ENCODE results near the gene BOLA3.
"Not testable (repeated sequence)": the region's sequence is repeated elsewhere in the genome, so short reads cannot be mapped to it uniquely, and the experiment has no call there.

BOLA3 gene

GRCh38 chr2:74147727-74148456, at the start of gene BOLA3:
Gene BOLA3, minus strand, starts transcription at chr2:74147912. Its CDS starts 38 bp downstream, at chr2:74147874.
- Mint-ChIP-seq H3K4me1 (peaks cover 6% of the 10 kb centered on the region), H3K9me3 (no peaks in the 10 kb centered on the region), H3K36me3 (peaks cover 3% of the 10 kb centered on the region), H3K27me3 (no peaks in the 10 kb centered on the region), H3K4me3 (no peak within 1 kb of the TSS), H3K27ac (no peak within 1 kb of the TSS)
- DNase-seq (ENCODE audit: low spot score in 2 of 2) = peak; percentile 79 to 88
- ATAC-seq (ENCODE audit: low read depth) = peak; percentile 91

GRCh38 chr2:74197049-74197448, 49.3 kb upstream of the BOLA3 start:
- DNase-seq (ENCODE audit: low spot score in 2 of 2) = no peak
- no peak for ATAC-seq (ENCODE audit: low read depth)
- peaks cover 21% of the 10 kb centered on the region for H3K4me1 Mint-ChIP-seq
- H3K9me3 Mint-ChIP-seq = no peaks in the 10 kb centered on the region
- no peak overlapping the region for H3K27ac Mint-ChIP-seq
- no peak overlapping the region for H3K4me3 Mint-ChIP-seq
- no peaks in the 10 kb centered on the region for H3K27me3 Mint-ChIP-seq
- H3K36me3 Mint-ChIP-seq = no peaks in the 10 kb centered on the region

- H3K36me3 Mint-ChIP-seq = no peaks in the 10 kb centered on the region
- no peaks in the 10 kb centered on the region for H3K9me3 Mint-ChIP-seq
- no peak for DNase-seq (ENCODE audit: low spot score in 2 of 2)
- no peak overlapping the region for H3K4me3 Mint-ChIP-seq
- no peak overlapping the region for H3K27ac Mint-ChIP-seq
- no peaks in the 10 kb centered on the region for H3K27me3 Mint-ChIP-seq
- peaks cover 15% of the 10 kb centered on the region for H3K4me1 Mint-ChIP-seq
- no peak for ATAC-seq (ENCODE audit: low read depth)
Measured at GRCh38 chr2:74194799-74195198, 47.1 kb upstream of the BOLA3 start.

- ATAC-seq (ENCODE audit: low read depth) (no peak), DNase-seq (ENCODE audit: low spot score in 2 of 2) (no peak)
- Mint-ChIP-seq H3K27ac (no peak overlapping the region), H3K9me3 (no peaks in the 10 kb centered on the region), H3K36me3 (no peaks in the 10 kb centered on the region), H3K4me1 (peaks cover 2% of the 10 kb centered on the region), H3K27me3 (no peaks in the 10 kb centered on the region), H3K4me3 (no peak overlapping the region)
Measured at GRCh38 chr2:74191596-74192380, 44.1 kb upstream of the BOLA3 start.

- H3K4me1 Mint-ChIP-seq = peaks cover 10% of the 10 kb centered on the region
- no peak overlapping the region for H3K4me3 Mint-ChIP-seq
- no peak overlapping the region for H3K27ac Mint-ChIP-seq
- no peaks in the 10 kb centered on the region for H3K36me3 Mint-ChIP-seq
- ATAC-seq (ENCODE audit: low read depth) (no peak), DNase-seq (ENCODE audit: low spot score in 2 of 2) (no peak)
- H3K9me3 Mint-ChIP-seq = no peaks in the 10 kb centered on the region
- H3K27me3 Mint-ChIP-seq = no peaks in the 10 kb centered on the region
Measured at GRCh38 chr2:74188696-74189095, 41.0 kb upstream of the BOLA3 start.

GRCh38 chr2:74188018-74188601, 40.4 kb upstream of the BOLA3 start:
- DNase-seq (ENCODE audit: low spot score in 2 of 2) = no peak
- H3K36me3 Mint-ChIP-seq = no peaks in the 10 kb centered on the region
- no peak overlapping the region for H3K4me3 Mint-ChIP-seq
- no peaks in the 10 kb centered on the region for H3K9me3 Mint-ChIP-seq
- H3K27ac Mint-ChIP-seq = peak overlapping the region; percentile 2
- no peak for ATAC-seq (ENCODE audit: low read depth)
- H3K27me3 Mint-ChIP-seq = no peaks in the 10 kb centered on the region
- H3K4me1 Mint-ChIP-seq = peaks cover 11% of the 10 kb centered on the region

- H3K27me3 Mint-ChIP-seq; H3K9me3 Mint-ChIP-seq; H3K36me3 Mint-ChIP-seq; H3K4me3 Mint-ChIP-seq; ATAC-seq (ENCODE audit: low read depth); DNase-seq (ENCODE audit: low spot score in 2 of 2): not testable (repeated sequence)
- Mint-ChIP-seq H3K4me1 (peaks cover 14% of the 10 kb centered on the region), H3K27ac (peak overlapping the region; percentile 92)
Measured at GRCh38 chr2:74186706-74187105, 39.0 kb upstream of the BOLA3 start.

- Mint-ChIP-seq H3K4me1 (peaks cover 17% of the 10 kb centered on the region), H3K9me3 (no peaks in the 10 kb centered on the region), H3K36me3 (no peaks in the 10 kb centered on the region), H3K27me3 (no peaks in the 10 kb centered on the region), H3K27ac (peak overlapping the region; percentile 92), H3K4me3 (peak overlapping the region; percentile 81)
- peak; percentile 62 to 79 for DNase-seq (ENCODE audit: low spot score in 2 of 2)
- ATAC-seq (ENCODE audit: low read depth) = peak; percentile 85
Measured at GRCh38 chr2:74186038-74186437, 38.3 kb upstream of the BOLA3 start.

GRCh38 chr2:74183878-74184277, 36.2 kb upstream of the BOLA3 start:
- H3K9me3 Mint-ChIP-seq = no peaks in the 10 kb centered on the region
- H3K4me1 Mint-ChIP-seq = peaks cover 17% of the 10 kb centered on the region
- ATAC-seq (ENCODE audit: low read depth) (no peak), DNase-seq (ENCODE audit: low spot score in 2 of 2) (no peak)
- H3K27me3 Mint-ChIP-seq = no peaks in the 10 kb centered on the region
- no peak overlapping the region for H3K4me3 Mint-ChIP-seq
- peak overlapping the region; percentile 92 for H3K27ac Mint-ChIP-seq
- H3K36me3 Mint-ChIP-seq = no peaks in the 10 kb centered on the region

GRCh38 chr2:74181739-74182138, 34.0 kb upstream of the BOLA3 start:
- Mint-ChIP-seq H3K9me3 (no peaks in the 10 kb centered on the region), H3K27ac (peak overlapping the region; percentile 81), H3K4me1 (peaks cover 17% of the 10 kb centered on the region), H3K4me3 (peak overlapping the region; percentile 43), H3K27me3 (no peaks in the 10 kb centered on the region), H3K36me3 (peaks cover 3% of the 10 kb centered on the region)
- DNase-seq (ENCODE audit: low spot score in 2 of 2) = peak; percentile 51 to 78
- ATAC-seq (ENCODE audit: low read depth) = peak; percentile 45

GRCh38 chr2:74179063-74179865, 31.6 kb upstream of the BOLA3 start:
- Mint-ChIP-seq H3K9me3 (no peaks in the 10 kb centered on the region), H3K27ac (peak overlapping the region; percentile 93), H3K36me3 (peaks cover 9% of the 10 kb centered on the region), H3K27me3 (no peaks in the 10 kb centered on the region), H3K4me3 (peak overlapping the region; percentile 86), H3K4me1 (peaks cover 24% of the 10 kb centered on the region)
- ATAC-seq (ENCODE audit: low read depth) (peak; percentile 18), DNase-seq (ENCODE audit: low spot score in 2 of 2) (peak in 1 of 2 donors; percentile 32)

GRCh38 chr2:74178211-74179062, 30.7 kb upstream of the BOLA3 start, which contains the start of gene MOB1A:
Gene MOB1A, minus strand, starts transcription at chr2:74178879. Its CDS starts 205 bp downstream, at chr2:74178674.
- Mint-ChIP-seq H3K4me3 (peak within 1 kb of the TSS; percentile 86), H3K27ac (peak within 1 kb of the TSS; percentile 93), H3K4me1 (peaks cover 20% of the 10 kb centered on the region), H3K9me3 (no peaks in the 10 kb centered on the region), H3K36me3 (peaks cover 9% of the 10 kb centered on the region), H3K27me3 (no peaks in the 10 kb centered on the region)
- ATAC-seq (ENCODE audit: low read depth) (peak; percentile 72), DNase-seq (ENCODE audit: low spot score in 2 of 2) (peak; percentile 95 to 98)

- Mint-ChIP-seq H3K36me3 (peaks cover 11% of the 10 kb centered on the region), H3K27me3 (no peaks in the 10 kb centered on the region), H3K4me1 (peaks cover 24% of the 10 kb centered on the region), H3K4me3 (peak overlapping the region; percentile 86), H3K27ac (peak overlapping the region; percentile 93), H3K9me3 (no peaks in the 10 kb centered on the region)
- ATAC-seq (ENCODE audit: low read depth) (no peak), DNase-seq (ENCODE audit: low spot score in 2 of 2) (no peak)
Measured at GRCh38 chr2:74177696-74178095, 30.0 kb upstream of the BOLA3 start.
